ENCODE data around the gene DYSF.

DNA sequence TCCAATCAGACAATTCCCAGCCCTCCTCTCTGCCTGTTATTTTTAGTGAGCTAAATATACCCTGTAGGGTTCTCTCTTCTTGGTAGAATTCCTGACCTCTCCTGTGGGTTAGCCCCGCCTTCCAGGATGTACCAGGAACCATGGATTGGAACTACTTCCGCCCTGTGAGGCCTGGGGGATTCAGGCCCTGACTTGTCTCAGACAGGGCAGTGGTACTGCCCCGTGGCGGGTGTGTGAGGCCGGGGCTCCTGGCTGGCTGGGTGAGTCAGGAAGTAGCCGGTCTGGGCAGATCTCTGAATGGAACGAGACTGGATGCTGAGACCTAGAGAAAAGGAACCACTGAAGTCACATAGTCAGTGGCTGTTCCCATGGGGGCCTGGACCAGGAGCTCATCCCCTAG is 50.5 kb downstream of the DYSF start:
- TF ChIP-seq EZH2 (IDR thresholded peaks at IDR 0.05; ENCODE audit: borderline replicate concordance, low read depth, low read length, poor library complexity, severe bottlenecking): no peak
- TF ChIP-seq, protein P1, sequence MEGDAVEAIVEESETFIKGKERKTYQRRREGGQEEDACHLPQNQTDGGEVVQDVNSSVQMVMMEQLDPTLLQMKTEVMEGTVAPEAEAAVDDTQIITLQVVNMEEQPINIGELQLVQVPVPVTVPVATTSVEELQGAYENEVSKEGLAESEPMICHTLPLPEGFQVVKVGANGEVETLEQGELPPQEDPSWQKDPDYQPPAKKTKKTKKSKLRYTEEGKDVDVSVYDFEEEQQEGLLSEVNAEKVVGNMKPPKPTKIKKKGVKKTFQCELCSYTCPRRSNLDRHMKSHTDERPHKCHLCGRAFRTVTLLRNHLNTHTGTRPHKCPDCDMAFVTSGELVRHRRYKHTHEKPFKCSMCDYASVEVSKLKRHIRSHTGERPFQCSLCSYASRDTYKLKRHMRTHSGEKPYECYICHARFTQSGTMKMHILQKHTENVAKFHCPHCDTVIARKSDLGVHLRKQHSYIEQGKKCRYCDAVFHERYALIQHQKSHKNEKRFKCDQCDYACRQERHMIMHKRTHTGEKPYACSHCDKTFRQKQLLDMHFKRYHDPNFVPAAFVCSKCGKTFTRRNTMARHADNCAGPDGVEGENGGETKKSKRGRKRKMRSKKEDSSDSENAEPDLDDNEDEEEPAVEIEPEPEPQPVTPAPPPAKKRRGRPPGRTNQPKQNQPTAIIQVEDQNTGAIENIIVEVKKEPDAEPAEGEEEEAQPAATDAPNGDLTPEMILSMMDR (conservative IDR thresholded peaks at IDR 0.05; ENCODE audit: low read depth, low read length): no peak
